ENCODE data around the gene MISP. TPM values are rescaled to one million over a fixed set of nuclear protein-coding genes. Genes with fewer than 3 reads are reported as not detected.

Gene MISP
- total RNA-seq, 1 experiment from 2014 or later = 0.70 TPM

DNA sequence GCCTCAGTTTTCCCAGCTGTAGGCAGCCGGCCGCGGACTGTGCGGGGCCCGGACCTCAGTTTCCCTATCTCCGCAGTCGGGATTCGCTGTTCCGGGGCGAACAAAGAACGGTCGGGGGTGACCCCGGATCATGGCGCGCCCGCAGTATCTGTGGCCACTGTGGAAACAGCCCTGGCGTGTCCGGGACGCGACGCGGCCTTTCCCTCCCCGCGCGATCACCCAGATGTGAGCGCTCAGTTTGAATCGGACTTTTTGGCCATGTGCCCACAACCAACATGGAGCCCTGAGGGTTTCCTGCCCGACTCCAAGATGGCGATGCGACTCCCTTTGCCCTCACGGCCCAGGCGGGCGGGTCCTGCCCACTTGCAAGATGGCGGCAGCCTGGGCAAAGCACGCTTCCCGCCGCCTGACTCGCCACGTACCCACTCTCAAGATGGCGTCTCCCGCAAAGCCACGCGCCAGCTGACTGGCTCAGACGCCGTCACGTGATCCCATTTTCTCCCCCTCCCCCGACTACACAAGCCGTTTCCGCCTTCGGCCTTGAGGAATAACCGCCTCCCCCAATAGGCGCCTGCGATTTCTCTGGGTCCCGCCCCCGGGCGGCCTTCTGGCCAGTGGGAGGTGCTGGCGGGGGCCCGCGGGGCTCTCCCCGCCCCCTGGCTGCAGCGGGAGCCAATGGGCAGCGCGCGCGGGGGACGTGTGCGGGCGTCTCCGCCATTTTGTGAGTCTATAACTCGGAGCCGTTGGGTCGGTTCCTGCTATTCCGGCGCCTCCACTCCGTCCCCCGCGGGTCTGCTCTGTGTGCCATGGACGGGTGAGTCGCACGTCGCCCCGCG, 46.0 kb downstream of the MISP start, which contains the start of gene PTBP1 (continued):
- no peak for TF ChIP-seq NR3C1 (CRISPR knock-in tag; conservative IDR thresholded peaks at IDR 0.05; ENCODE audit: low read depth)
- TF ChIP-seq CBFB (CRISPR knock-in tag; IDR thresholded peaks at IDR 0.05; ENCODE audit: low read depth) = no peak
- peak; percentile 80; the same call in 1 of the 2 replicates for TF ChIP-seq ETV6 (CRISPR knock-in tag; IDR thresholded peaks at IDR 0.05)
- TF ChIP-seq SP1 (CRISPR knock-in tag; conservative IDR thresholded peaks at IDR 0.05) = peak; percentile 95
- TF ChIP-seq CREM (CRISPR knock-in tag; IDR thresholded peaks at IDR 0.05) = peak; percentile 51; the same call in 1 of the 2 replicates
- TF ChIP-seq NFYB (CRISPR knock-in tag; conservative IDR thresholded peaks at IDR 0.05; ENCODE audit: low read depth) = peak; percentile 92
- TF ChIP-seq, protein P1, sequence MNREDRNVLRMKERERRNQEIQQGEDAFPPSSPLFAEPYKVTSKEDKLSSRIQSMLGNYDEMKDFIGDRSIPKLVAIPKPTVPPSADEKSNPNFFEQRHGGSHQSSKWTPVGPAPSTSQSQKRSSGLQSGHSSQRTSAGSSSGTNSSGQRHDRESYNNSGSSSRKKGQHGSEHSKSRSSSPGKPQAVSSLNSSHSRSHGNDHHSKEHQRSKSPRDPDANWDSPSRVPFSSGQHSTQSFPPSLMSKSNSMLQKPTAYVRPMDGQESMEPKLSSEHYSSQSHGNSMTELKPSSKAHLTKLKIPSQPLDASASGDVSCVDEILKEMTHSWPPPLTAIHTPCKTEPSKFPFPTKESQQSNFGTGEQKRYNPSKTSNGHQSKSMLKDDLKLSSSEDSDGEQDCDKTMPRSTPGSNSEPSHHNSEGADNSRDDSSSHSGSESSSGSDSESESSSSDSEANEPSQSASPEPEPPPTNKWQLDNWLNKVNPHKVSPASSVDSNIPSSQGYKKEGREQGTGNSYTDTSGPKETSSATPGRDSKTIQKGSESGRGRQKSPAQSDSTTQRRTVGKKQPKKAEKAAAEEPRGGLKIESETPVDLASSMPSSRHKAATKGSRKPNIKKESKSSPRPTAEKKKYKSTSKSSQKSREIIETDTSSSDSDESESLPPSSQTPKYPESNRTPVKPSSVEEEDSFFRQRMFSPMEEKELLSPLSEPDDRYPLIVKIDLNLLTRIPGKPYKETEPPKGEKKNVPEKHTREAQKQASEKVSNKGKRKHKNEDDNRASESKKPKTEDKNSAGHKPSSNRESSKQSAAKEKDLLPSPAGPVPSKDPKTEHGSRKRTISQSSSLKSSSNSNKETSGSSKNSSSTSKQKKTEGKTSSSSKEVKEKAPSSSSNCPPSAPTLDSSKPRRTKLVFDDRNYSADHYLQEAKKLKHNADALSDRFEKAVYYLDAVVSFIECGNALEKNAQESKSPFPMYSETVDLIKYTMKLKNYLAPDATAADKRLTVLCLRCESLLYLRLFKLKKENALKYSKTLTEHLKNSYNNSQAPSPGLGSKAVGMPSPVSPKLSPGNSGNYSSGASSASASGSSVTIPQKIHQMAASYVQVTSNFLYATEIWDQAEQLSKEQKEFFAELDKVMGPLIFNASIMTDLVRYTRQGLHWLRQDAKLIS (CRISPR knock-in tag; IDR thresholded peaks at IDR 0.05; ENCODE audit: borderline replicate concordance) = no peak
- TF ChIP-seq GABPB1 (CRISPR knock-in tag; IDR thresholded peaks at IDR 0.05) = 0 out of 2 replicates have a peak, but pooled peaks have one; percentile 44
- no peak for TF ChIP-seq NFATC4 (CRISPR knock-in tag; IDR thresholded peaks at IDR 0.05)
- TF ChIP-seq SMAD3 (CRISPR knock-in tag; IDR thresholded peaks at IDR 0.05; ENCODE audit: borderline replicate concordance) = no peak
- no peak for TF ChIP-seq FOXK1 (CRISPR knock-in tag; IDR thresholded peaks at IDR 0.05)
- TF ChIP-seq, protein P2, sequence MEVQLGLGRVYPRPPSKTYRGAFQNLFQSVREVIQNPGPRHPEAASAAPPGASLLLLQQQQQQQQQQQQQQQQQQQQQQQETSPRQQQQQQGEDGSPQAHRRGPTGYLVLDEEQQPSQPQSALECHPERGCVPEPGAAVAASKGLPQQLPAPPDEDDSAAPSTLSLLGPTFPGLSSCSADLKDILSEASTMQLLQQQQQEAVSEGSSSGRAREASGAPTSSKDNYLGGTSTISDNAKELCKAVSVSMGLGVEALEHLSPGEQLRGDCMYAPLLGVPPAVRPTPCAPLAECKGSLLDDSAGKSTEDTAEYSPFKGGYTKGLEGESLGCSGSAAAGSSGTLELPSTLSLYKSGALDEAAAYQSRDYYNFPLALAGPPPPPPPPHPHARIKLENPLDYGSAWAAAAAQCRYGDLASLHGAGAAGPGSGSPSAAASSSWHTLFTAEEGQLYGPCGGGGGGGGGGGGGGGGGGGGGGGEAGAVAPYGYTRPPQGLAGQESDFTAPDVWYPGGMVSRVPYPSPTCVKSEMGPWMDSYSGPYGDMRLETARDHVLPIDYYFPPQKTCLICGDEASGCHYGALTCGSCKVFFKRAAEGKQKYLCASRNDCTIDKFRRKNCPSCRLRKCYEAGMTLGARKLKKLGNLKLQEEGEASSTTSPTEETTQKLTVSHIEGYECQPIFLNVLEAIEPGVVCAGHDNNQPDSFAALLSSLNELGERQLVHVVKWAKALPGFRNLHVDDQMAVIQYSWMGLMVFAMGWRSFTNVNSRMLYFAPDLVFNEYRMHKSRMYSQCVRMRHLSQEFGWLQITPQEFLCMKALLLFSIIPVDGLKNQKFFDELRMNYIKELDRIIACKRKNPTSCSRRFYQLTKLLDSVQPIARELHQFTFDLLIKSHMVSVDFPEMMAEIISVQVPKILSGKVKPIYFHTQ (CRISPR knock-in tag; IDR thresholded peaks at IDR 0.05) = no peak
- peak; percentile 44; the same call in 1 of the 2 replicates for TF ChIP-seq NFE2L1 (CRISPR knock-in tag; IDR thresholded peaks at IDR 0.05)
- TF ChIP-seq, protein P3, sequence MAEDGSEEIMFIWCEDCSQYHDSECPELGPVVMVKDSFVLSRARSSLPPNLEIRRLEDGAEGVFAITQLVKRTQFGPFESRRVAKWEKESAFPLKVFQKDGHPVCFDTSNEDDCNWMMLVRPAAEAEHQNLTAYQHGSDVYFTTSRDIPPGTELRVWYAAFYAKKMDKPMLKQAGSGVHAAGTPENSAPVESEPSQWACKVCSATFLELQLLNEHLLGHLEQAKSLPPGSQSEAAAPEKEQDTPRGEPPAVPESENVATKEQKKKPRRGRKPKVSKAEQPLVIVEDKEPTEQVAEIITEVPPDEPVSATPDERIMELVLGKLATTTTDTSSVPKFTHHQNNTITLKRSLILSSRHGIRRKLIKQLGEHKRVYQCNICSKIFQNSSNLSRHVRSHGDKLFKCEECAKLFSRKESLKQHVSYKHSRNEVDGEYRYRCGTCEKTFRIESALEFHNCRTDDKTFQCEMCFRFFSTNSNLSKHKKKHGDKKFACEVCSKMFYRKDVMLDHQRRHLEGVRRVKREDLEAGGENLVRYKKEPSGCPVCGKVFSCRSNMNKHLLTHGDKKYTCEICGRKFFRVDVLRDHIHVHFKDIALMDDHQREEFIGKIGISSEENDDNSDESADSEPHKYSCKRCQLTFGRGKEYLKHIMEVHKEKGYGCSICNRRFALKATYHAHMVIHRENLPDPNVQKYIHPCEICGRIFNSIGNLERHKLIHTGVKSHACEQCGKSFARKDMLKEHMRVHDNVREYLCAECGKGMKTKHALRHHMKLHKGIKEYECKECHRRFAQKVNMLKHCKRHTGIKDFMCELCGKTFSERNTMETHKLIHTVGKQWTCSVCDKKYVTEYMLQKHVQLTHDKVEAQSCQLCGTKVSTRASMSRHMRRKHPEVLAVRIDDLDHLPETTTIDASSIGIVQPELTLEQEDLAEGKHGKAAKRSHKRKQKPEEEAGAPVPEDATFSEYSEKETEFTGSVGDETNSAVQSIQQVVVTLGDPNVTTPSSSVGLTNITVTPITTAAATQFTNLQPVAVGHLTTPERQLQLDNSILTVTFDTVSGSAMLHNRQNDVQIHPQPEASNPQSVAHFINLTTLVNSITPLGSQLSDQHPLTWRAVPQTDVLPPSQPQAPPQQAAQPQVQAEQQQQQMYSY (CRISPR knock-in tag; IDR thresholded peaks at IDR 0.05) = 0 out of 2 replicates have a peak, but pooled peaks have one; percentile 13
- peak; percentile 33; the same call in 1 of the 2 replicates for TF ChIP-seq MYBL2 (CRISPR knock-in tag; IDR thresholded peaks at IDR 0.05)
- TF ChIP-seq, protein P4, sequence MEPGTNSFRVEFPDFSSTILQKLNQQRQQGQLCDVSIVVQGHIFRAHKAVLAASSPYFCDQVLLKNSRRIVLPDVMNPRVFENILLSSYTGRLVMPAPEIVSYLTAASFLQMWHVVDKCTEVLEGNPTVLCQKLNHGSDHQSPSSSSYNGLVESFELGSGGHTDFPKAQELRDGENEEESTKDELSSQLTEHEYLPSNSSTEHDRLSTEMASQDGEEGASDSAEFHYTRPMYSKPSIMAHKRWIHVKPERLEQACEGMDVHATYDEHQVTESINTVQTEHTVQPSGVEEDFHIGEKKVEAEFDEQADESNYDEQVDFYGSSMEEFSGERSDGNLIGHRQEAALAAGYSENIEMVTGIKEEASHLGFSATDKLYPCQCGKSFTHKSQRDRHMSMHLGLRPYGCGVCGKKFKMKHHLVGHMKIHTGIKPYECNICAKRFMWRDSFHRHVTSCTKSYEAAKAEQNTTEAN (CRISPR knock-in tag; IDR thresholded peaks at IDR 0.05) = no peak
- TF ChIP-seq, protein P5, sequence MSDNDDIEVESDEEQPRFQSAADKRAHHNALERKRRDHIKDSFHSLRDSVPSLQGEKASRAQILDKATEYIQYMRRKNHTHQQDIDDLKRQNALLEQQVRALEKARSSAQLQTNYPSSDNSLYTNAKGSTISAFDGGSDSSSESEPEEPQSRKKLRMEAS (CRISPR knock-in tag; IDR thresholded peaks at IDR 0.05) = peak; percentile 94
- TF ChIP-seq IRF1 (CRISPR knock-in tag; IDR thresholded peaks at IDR 0.05) = no peak
- peak; percentile 99 for TF ChIP-seq USF1 (CRISPR knock-in tag; IDR thresholded peaks at IDR 0.05)
- peak; percentile 99 for TF ChIP-seq USF2 (CRISPR knock-in tag; IDR thresholded peaks at IDR 0.05)
- TF ChIP-seq E2F4 (CRISPR knock-in tag; IDR thresholded peaks at IDR 0.05; ENCODE audit: borderline replicate concordance, low read depth) = peak; percentile 65; the same call in 1 of the 2 replicates
